Measurements from ENCODE around the gene SRRM4.
"Not testable (repeated sequence)": the region's sequence is repeated elsewhere in the genome, so short reads cannot be mapped to it uniquely, and the experiment has no call there.

Gene SRRM4

GRCh38 chr12:119071638-119072231, 90.4 kb downstream of the SRRM4 start:
- no peak for DNase-seq

- no peak for DNase-seq
Measured at GRCh38 chr12:119072440-119072839, 91.1 kb downstream of the SRRM4 start.

GRCh38 chr12:119075222-119075787, 94.0 kb downstream of the SRRM4 start:
- no peak for DNase-seq

- no peak for DNase-seq
Measured at GRCh38 chr12:119075918-119076317, 94.6 kb downstream of the SRRM4 start.

GRCh38 chr12:119079530-119079929, 98.2 kb downstream of the SRRM4 start:
- no peak for DNase-seq

- DNase-seq: no peak
Measured at GRCh38 chr12:119082016-119082415, 100.7 kb downstream of the SRRM4 start.

GRCh38 chr12:119082496-119082895, 101.2 kb downstream of the SRRM4 start:
- no peak for DNase-seq

- DNase-seq: no peak
Measured at GRCh38 chr12:119088685-119089379, 107.5 kb downstream of the SRRM4 start.

- no peak for DNase-seq
Measured at GRCh38 chr12:119089380-119090013, 108.2 kb downstream of the SRRM4 start.

- DNase-seq: no peak
Measured at GRCh38 chr12:119090276-119090675, 108.9 kb downstream of the SRRM4 start.

GRCh38 chr12:119090865-119091264, 109.5 kb downstream of the SRRM4 start:
- no peak for DNase-seq

- no peak for DNase-seq
Measured at GRCh38 chr12:119096429-119097202, 115.3 kb downstream of the SRRM4 start.

- no peak for DNase-seq
Measured at GRCh38 chr12:119100933-119101332, 119.6 kb downstream of the SRRM4 start.

- no peak for DNase-seq
Measured at GRCh38 chr12:119102274-119102673, 120.9 kb downstream of the SRRM4 start.

- DNase-seq: no peak
Measured at GRCh38 chr12:119102714-119103113, 121.4 kb downstream of the SRRM4 start.

- not testable (repeated sequence) for DNase-seq
Measured at GRCh38 chr12:119104969-119105368, 123.6 kb downstream of the SRRM4 start.

GRCh38 chr12:119113496-119113986, 132.2 kb downstream of the SRRM4 start:
- no peak for DNase-seq

GRCh38 chr12:119114294-119114693, 133.0 kb downstream of the SRRM4 start:
- DNase-seq: no peak

- no peak for DNase-seq
Measured at GRCh38 chr12:119115296-119115905, 134.1 kb downstream of the SRRM4 start.

- no peak for DNase-seq
Measured at GRCh38 chr12:119117936-119118335, 136.6 kb downstream of the SRRM4 start.

- no peak for DNase-seq
Measured at GRCh38 chr12:119118625-119119024, 137.3 kb downstream of the SRRM4 start.

- DNase-seq: no peak
Measured at GRCh38 chr12:119122047-119122446, 140.7 kb downstream of the SRRM4 start.

- DNase-seq: peak; percentile 26
Measured at GRCh38 chr12:119122751-119123150, 141.4 kb downstream of the SRRM4 start.
